Left renal cortex interstitium (tissue), 4 donors: ENCODE measurements around the gene PGGT1B. TPM values are rescaled to one million over a fixed set of nuclear protein-coding genes. Genes with fewer than 3 reads are reported as not detected.

ENCODE experiments used
- DNase-seq, 4 donors: peaks; one replicate each; pipeline ENCODE4 v3.0.0-alpha.2; 2013; ENCODE audit warnings: low read depth in 4 of 4, low spot score in 2 of 4, missing footprints in 1 of 4
- polyA plus RNA-seq, 4 donors: library from polyadenylated mRNA; unstranded; fragments of 120-200 nt; gene quantifications; one replicate each; pipeline ENCODE4 v1.2.1, GENCODE V29; 2013; ENCODE audit not compliant: insufficient read length in 4 of 4

The PGGT1B gene
- polyA plus RNA-seq, 4 donors: 28.1 to 36.5 (median 31.3) TPM

DNA sequence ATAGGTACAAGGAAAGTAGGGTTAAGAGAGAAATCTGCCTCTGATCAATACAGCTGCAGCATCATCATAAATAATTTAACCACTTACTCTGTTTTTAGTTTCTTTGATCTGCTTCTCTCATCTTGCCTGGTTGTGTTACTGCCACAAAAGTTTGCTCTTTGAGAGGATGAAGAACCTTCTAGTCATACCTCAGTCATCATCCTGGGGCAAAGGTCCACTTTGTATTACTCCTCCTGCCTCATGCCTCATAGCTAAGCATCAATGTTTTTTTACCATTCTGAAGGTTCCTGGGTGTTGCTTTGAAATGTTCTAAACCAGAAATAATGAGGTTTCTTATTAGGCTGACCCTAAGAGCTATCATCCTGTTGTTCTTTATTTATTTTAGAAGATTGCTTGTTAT, 75.9 kb downstream of the PGGT1B start:
- DNase-seq: no peak

DNA sequence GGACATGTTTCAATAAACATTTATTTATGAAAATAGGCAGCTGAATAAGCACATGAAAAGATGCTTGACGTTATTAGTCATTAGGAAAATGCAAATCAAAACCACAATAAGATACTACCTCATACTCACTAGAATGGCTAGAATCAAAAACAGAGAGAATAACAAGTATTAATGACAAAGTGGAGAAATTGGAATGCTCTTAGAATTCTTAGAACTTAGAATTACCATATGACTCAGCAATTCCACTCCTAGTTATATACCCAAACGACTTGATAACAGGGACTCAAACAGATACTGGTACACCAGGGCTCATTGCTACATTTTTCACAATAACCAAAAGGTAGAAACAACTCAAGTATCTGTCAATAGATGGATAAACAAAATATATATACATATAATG, 77.9 kb downstream of the PGGT1B start:
- no peak for DNase-seq

DNA sequence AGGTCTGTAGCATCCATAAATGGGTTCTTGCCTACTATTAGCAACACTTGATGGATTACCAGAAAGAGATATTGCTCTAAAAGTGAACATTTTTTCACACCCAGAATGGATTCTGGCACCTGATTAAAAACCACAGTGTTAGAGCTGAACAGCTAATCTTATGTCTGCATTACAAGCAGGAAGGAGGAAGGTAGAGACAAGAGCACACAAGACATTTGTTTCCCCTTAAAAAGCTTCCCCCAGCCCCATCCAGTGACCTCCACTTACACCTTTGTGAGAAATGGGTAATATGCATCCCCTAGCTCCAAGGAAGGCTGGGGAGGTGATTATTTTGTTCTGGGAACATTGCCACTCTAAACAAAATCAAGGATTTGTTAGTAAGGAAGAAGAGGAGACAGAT, 80.9 kb downstream of the PGGT1B start:
- DNase-seq: no peak

DNA sequence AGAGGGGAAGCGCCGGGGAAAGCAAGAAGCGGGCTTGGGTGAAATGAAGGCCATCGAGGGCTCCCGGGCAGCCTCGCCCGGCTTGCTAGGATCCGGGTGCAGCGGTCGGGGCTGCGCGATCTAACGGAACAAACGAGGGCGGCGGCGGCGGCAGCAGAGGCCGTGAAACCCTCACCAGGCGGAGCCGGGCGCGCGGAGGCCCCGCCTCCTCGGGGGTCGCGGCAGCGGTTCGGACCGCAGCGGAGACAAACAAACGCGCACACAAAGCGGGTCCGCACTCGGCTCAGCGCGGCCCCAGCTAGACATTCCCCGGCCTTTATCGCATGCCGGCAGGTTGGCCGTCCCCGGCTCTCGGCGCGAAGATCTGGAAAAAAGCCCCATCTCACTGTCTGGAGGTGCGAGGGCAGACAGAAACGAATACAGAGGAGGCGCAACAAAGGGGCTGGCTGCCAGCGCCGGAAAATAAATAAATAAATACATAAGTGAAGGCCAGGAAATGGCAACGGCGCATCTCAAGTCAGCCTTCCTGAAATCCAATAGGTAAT, 82.4 kb downstream of the PGGT1B start:
- DNase-seq: peak in 1 of 4 donors; percentile 31

DNA sequence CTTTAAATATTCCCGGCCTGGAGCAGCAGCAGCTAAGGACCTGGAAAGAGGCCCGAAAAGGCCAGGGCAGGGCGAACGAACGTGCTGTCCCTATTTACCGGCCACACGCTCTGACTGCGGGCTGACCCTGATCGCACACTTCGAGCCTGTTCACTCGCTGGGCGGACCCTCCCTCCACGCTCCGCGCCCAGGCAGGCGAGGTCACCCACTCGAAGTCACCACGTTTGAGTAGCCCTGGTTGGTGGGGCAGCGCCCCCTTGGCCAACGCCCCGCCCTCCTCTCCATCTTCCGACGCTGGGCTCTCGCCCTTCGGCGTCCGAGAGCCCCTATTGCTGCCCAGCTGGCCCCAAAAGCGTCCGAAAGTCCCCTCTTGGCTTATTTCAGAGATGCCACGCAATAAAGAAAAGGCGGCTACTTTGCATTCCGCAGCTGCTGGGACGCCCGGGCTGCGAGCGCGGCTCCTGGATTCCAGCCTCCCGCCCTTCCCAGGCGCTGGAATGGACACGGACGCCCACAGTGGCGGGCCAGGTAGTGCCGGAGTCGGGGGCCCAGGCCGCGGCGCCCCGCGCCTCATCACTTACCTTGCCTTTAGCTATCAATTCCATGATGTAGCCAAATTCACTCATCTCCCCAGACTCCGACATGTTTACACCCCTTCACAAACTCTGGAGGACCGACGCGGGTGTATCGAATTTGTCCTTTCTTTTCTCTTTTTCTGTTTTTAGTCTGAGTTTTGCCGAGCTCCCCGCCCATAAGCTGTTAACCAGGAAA, 83.1 kb downstream of the PGGT1B start:
- peak in 1 of 4 donors; percentile 23 for DNase-seq

DNA sequence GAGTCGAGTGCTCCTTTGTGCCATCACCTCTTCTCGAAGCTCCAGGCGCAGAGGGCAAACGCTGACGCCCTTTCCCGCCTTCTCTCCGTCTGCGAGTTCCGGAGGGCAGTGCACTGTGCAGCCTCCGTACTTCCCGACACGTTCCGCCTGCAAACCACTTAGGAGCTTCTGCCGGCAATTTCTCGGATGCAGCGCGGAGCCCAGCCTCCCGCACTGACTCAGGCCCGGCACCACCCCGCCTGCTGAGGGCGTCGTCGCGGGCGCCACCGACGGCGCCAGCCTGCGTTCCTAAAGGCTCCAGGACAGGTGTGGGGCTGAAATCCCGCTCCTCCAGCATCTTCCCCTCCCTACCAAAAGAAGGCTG, 83.7 kb downstream of the PGGT1B start:
- DNase-seq: no peak

DNA sequence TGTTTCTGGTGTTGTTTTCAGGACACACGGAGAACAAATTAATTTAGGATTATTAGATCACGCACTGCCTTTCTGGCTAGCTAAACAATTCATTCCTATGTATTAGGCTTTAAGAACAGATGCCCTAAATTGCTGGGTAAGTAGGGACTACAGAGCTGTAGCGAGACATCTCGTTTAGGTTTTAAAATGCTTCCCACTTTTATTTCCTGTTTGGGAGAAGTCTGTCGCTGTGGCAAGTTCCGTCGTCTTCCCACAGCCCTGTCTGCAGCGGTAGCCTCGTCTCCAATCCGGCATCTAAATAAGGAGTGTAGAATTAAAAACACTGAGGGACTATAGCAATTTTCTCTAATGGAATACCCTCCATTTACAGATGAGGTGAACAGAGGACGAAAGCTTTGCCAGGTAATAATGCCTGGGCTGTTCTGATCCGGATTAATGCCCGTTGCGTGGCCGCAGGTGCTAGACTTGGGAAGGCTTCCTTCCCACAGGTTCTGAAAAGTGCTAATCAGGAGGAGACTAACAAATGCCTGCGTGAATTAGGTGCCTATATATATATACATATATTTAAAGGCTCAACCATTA, 91.7 kb downstream of the PGGT1B start:
- no peak for DNase-seq

DNA sequence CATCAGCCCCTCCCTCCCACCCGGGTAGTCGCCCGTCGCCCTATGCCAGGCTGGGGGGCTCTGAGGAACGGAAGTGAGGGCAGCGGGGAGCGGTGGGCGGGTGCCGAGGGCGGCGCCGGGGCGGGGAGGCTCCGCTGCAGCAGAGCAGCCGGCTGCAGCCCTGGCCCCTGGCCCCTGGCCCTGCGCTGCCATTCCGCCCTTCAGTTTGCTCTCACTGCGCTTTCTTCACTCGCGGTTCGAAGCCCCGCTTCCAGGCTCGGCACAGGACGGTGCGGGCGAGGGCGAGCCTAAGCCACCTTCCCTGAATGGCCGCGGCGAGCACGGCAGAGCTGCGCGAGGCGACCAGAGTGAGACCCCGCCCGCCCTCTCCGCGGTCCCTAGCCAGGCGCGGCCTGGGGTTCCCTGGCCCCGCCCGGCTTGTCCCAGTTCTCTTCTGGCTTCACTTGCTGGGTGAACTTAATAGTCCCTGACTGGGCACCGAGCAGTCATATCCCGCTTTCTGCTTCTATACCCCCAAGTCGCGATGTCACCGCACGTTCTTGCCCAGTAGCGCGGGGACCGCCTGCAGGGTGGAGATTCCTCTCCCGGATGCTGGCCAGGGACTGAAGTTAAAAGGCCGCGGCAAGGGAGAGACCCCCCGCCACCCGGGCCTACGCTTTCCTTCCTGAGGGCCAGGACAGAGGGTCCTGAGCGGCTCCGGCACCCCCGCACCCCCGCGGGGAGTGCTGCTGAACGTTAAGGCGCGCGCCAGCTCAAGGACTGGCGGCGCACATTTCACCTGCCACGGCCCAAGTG, 92.3 kb downstream of the PGGT1B start:
- DNase-seq: peak in 1 of 4 donors; percentile 16

DNA sequence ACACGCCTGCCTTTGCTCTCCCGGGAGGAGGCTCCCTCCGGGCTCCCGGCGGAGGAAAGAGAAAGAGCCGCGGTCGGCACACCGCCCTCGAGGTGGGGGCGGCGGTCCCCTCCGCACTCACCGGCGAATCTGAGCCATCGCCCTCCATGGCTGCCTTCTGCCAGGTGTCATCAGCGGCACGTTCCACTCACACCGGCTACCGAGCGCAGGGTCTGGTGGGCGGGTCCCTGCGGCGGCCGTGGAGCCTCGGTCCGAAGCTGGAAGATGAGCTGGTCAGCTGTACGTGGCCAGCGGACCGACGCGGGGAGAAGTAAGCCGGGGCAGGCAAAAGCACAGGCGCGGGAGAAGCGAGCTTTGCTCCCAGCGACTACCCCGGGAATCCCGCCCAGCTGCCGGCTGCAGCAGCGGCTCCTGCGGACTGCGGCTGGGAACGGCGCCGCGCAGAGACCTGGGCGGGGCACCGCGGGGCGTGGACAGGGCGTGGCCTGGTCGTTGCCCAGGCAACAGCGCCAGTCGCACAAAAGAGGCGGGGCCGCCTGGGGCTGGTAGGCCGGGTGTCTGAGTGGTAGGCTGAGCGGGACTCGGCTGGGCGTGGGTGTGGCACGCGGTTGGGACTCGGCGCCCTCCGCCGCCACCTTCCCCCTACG, 93.1 kb downstream of the PGGT1B start, which contains the start of gene TRIM36:
TRIM36 (minus strand) TSS at position 422 of the 647 bp plus-strand sequence; CDS start at position 148, 274 bp downstream.
- DNase-seq: peak in 1 of 4 donors; percentile 76

DNA sequence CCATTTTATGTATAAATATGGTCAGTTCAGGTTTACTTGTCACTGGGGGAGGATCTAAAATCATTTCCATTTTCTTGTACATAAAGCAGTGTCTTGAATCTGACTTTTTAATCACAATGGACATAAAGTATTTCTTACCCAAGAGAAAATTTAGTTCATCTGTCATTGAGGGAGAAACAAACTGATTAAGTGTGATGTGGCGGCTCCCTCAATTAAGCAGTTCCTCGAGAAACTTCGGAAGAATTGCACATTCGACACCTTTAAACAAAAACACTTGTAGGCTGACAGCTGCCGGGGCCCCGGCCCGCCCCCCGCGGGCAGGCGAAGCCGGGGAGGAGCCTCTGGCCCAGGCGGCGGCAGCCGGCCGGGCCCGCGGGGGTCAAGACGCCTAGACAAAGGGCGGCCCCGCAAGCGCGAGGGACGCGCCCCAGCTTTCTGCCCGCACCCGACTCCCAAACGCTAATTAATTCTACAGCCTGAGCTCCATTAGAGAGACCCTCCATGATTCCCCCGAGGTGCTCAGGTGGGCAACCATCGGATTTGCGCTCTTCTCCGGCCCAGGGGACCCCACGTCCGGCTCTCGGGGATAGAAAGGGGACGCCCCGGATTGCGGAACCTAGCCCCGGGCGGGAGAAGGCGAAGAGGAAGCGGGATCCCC, 93.7 kb downstream of the PGGT1B start:
- DNase-seq: peak in 1 of 4 donors; percentile 7

DNA sequence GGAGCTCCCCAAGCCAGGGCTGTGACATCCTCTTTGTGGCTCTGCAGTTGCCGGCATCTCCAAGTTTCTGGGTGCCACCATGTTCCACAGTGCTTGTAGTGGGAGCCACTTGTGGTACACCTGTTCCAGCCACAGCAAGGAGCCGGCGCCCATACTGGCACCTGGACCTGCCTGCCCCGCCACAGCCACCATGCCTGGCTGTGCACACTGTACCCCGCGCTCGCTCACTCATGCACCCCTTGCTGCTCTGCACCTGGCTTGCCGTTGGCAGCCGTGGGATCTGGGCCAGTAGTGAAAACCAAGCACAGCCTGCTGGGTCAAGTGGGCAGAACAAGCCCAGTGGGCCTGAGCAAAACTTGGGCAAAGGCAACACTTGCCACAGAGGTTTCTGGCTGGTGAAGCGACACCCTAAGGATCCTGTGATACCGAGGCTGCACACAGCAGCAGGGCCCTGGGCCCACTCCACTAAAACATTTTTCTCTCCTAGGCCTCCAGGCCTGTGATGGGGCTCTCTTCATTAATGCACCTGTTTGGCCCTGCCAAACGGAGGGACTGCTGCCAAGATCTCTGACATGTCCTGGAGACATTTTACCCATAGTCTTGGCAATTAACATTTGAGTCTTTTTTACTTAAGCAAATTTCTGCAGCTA, 95.8 kb downstream of the PGGT1B start:
- no peak for DNase-seq

DNA sequence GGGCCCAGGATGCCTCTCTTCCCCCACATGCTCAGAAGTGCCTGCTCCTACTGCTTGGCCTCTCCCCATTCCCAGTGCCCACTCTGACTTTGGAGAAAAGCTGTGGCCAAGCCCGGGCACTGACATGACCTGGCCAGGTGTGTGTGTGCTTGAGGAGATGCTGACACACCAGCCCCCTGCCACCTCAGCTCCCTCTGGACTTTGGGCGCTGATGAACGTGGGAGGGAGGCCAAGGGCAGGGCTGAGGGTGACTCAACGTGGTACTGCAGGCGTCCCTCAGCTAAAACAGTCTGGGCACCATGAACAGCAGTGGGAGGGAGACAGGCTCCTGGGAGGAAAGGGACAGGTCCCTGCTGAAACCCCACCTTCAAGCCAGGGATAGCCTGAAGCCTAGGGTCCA, 96.9 kb downstream of the PGGT1B start:
- DNase-seq: no peak

DNA sequence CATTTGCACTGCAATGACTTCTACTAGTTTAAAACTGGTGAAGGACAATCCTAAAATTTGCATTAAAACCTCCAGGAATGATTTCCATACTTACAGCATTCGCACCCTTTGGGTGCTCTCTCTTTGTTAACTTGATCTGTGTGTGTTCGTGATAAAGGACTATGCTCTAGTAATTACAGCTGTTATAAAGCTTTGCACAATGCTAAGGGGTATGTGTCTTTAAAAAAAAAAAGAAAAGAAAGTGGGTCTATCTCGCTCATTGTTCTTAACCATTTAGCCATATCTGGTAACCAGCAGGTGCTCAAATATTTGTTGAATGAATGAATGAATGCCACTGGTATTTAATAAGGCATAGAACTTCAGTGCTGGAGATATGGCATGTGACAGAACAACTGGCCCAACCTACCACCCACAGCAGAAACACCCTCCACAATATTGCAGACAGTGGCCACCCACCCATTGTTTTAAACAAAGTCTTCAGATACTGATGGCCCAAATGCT, 101.7 kb downstream of the PGGT1B start:
- DNase-seq: no peak

Other genes starting within 250 kb of the PGGT1B start
- 1 to 10 TPM; 2.4 to 3.4 (median 2.7) TPM for gene TRIM36, start 93.0 kb downstream of the PGGT1B start, polyA plus RNA-seq
- 10 to 100 TPM; 14.5 to 17.7 (median 17.3) TPM for gene CCDC112, start 33.8 kb upstream of the PGGT1B start, polyA plus RNA-seq